CD4-positive, alpha-beta memory T cell (primary cell): ENCODE measurements around the gene DKKL1. TPM values are rescaled to one million over a fixed set of nuclear protein-coding genes. Genes with fewer than 3 reads are reported as not detected.
"Not testable (repeated sequence)": the region's sequence is repeated elsewhere in the genome, so short reads cannot be mapped to it uniquely, and the experiment has no call there.

ENCODE experiments used
- CTCF ChIA-PET: fragments of 350-600 bp; sonication (Branson Sonifier 250); formaldehyde crosslinking; loops from one replicate; lab custom pipeline; 2021; ENCODE audit warnings: inconsistent platforms; ENCODE audit not compliant: partially characterized antibody; lab: Charles Lee
- POLR2A ChIA-PET: fragments of 350-600 bp; sonication (Branson Sonifier 250); formaldehyde crosslinking; loops from one replicate; lab custom pipeline; 2021; ENCODE audit not compliant: partially characterized antibody; lab: Charles Lee
- DNase-seq, 5 donors: peaks; one replicate each; pipeline versions ENCODE4 v3.0.0 to v3.0.0-alpha.2; 2020 to 2022; ENCODE audit warnings: mixed read lengths in 1 of 5
- H3K27ac ChIP-seq: one replicate; pipeline ENCODE4 v1.7.0; 2013; ENCODE audit warnings: low read depth, low read length
- H3K27me3 ChIP-seq: 2 replicates; pipeline ENCODE4 v1.7.0; 2013; ENCODE audit warnings: mild to moderate bottlenecking, low read length, moderate library complexity; ENCODE audit not compliant: insufficient read depth
- H3K36me3 ChIP-seq: 2 replicates; pipeline ENCODE4 v1.7.0; 2013; ENCODE audit warnings: mild to moderate bottlenecking, low read length, moderate library complexity; ENCODE audit not compliant: insufficient read depth
- H3K4me1 ChIP-seq: 2 replicates; pipeline ENCODE4 v1.7.0; 2013; ENCODE audit warnings: mild to moderate bottlenecking, low read length, moderate library complexity; ENCODE audit not compliant: insufficient read depth
- H3K4me3 ChIP-seq, 2 donors: one replicate each; pipeline ENCODE4 v1.7.0; 2013; ENCODE audit warnings: low read length in 2 of 2, mild to moderate bottlenecking in 1 of 2
- H3K9me3 ChIP-seq, 2 donors: one replicate each; pipeline ENCODE4 v1.7.0; 2013; ENCODE audit warnings: low read length in 2 of 2, control low read depth in 1 of 2; ENCODE audit not compliant: control insufficient read depth in 1 of 2
- H3K27ac Mint-ChIP-seq, 7 donors: one replicate each; pipeline ENCODE4 v1.8.0; 2020 to 2021; ENCODE audit warnings: mixed read lengths in 7 of 7, mild to moderate bottlenecking in 6 of 7, inconsistent platforms in 3 of 7, moderate library complexity in 3 of 7
- H3K27me3 Mint-ChIP-seq, 2 donors: one replicate each; pipeline ENCODE4 v1.8.0; 2020 to 2021; ENCODE audit warnings: mixed read lengths in 2 of 2
- H3K36me3 Mint-ChIP-seq, 2 donors: one replicate each; pipeline ENCODE4 v1.8.0; 2020 to 2021; ENCODE audit warnings: mixed read lengths in 2 of 2, inconsistent platforms in 1 of 2, mild to moderate bottlenecking in 1 of 2
- H3K4me1 Mint-ChIP-seq, 4 donors: one replicate each; pipeline ENCODE4 v1.8.0; 2020 to 2021; ENCODE audit warnings: mixed read lengths in 4 of 4, mild to moderate bottlenecking in 1 of 4
- H3K4me3 Mint-ChIP-seq, 8 donors: one replicate each; pipeline ENCODE4 v1.8.0; 2020 to 2021; ENCODE audit warnings: mixed read lengths in 8 of 8, mild to moderate bottlenecking in 7 of 8, moderate library complexity in 6 of 8, inconsistent platforms in 3 of 8
- H3K9me3 Mint-ChIP-seq, 8 donors: one replicate each; pipeline ENCODE4 v1.8.0; 2020 to 2021; ENCODE audit warnings: mixed read lengths in 8 of 8, mild to moderate bottlenecking in 5 of 8, inconsistent platforms in 3 of 8, moderate library complexity in 1 of 8
- intact Hi-C: fragments of 100-400 bp; cut with micrococcal nuclease; formaldehyde crosslinking; loops from one replicate; pipeline ENCODE4 v1.15.1; 2023
- polyA plus RNA-seq, 2 donors: library from polyadenylated mRNA; unstranded; fragments of 300-500 nt; fragmentation: Illumina TruSeq; gene quantifications; one replicate each; pipeline ENCODE4 v1.2.3, GENCODE V29; 2021
- total RNA-seq, 2 experiments: library from RNA; stranded (reverse); gene quantifications; one replicate each; pipeline ENCODE4 v1.2.3, GENCODE V29; 2021

Gene DKKL1
- total and polyA plus RNA-seq, 4 experiments from 2014 or later: not detected

GRCh38 chr19:49371184-49371583, 7.5 kb downstream of the DKKL1 start:
- H3K36me3 Mint-ChIP-seq: no peaks in the 10 kb centered on the region
- no peak overlapping the region for H3K27ac ChIP-seq
- intact Hi-C loops: no loop called here
- no peak overlapping the region for H3K27ac Mint-ChIP-seq
- H3K9me3 Mint-ChIP-seq: peaks cover 0 to 12% (median 6%) of the 10 kb centered on the region in 8 donors
- ChIA-PET CTCF (no interaction called here), POLR2A (no interaction called here)
- peaks cover 0 to 6% of the 10 kb centered on the region in 2 donors for H3K9me3 ChIP-seq
- no peak overlapping the region for H3K4me3 ChIP-seq
- H3K4me3 Mint-ChIP-seq: no peak overlapping the region
- no peaks in the 10 kb centered on the region for H3K27me3 ChIP-seq
- no peaks in the 10 kb centered on the region for H3K36me3 ChIP-seq
- no peaks in the 10 kb centered on the region for H3K4me1 ChIP-seq
- peaks cover 5 to 6% of the 10 kb centered on the region in 2 donors for H3K27me3 Mint-ChIP-seq
- no peaks in the 10 kb centered on the region for H3K4me1 Mint-ChIP-seq
- no peak for DNase-seq

GRCh38 chr19:49373174-49373573, 9.5 kb downstream of the DKKL1 start:
- H3K4me1 ChIP-seq, H3K27me3 Mint-ChIP-seq, POLR2A ChIA-PET, H3K27ac ChIP-seq, H3K4me3 ChIP-seq, H3K4me3 Mint-ChIP-seq, H3K27ac Mint-ChIP-seq, H3K36me3 Mint-ChIP-seq, H3K9me3 ChIP-seq, intact Hi-C loops, DNase-seq, H3K36me3 ChIP-seq, H3K4me1 Mint-ChIP-seq, H3K27me3 ChIP-seq: not testable (repeated sequence)
- H3K9me3 Mint-ChIP-seq: peaks cover 0 to 12% (median 6%) of the 10 kb centered on the region in 8 donors
- CTCF ChIA-PET: interaction anchor here (1.1 kb wide), 1 partner anchor 276 kb away, joined by 3 read pairs; no protein-coding TSS in a partner anchor

GRCh38 chr19:49374665-49375434, 11.2 kb downstream of the DKKL1 start:
- peaks cover 0 to 2% (median 0%) of the 10 kb centered on the region in 8 donors for H3K9me3 Mint-ChIP-seq
- POLR2A ChIA-PET: no interaction called here

GRCh38 chr19:49378512-49378911, 14.8 kb downstream of the DKKL1 start:
- peaks cover 0 to 11% (median 8%) of the 10 kb centered on the region in 8 donors for H3K9me3 Mint-ChIP-seq
- H3K27ac ChIP-seq: no peak overlapping the region
- DNase-seq: no peak
- ChIA-PET POLR2A (no interaction called here), CTCF (interaction anchor here (1.0 kb wide), 1 partner anchor 45 kb away, joined by 4 read pairs; no protein-coding TSS in a partner anchor)
- no peaks in the 10 kb centered on the region for H3K36me3 ChIP-seq
- peaks cover 4 to 6% of the 10 kb centered on the region in 2 donors for H3K27me3 Mint-ChIP-seq
- intact Hi-C loops: no loop called here
- H3K4me3 Mint-ChIP-seq: no peak overlapping the region
- H3K4me3 ChIP-seq: no peak overlapping the region
- H3K27ac Mint-ChIP-seq: no peak overlapping the region
- peaks cover 0 to under 1% of the 10 kb centered on the region in 2 donors for H3K36me3 Mint-ChIP-seq
- H3K4me1 ChIP-seq: no peaks in the 10 kb centered on the region
- peaks cover 0 to 4% of the 10 kb centered on the region in 2 donors for H3K9me3 ChIP-seq
- no peaks in the 10 kb centered on the region for H3K27me3 ChIP-seq
- H3K4me1 Mint-ChIP-seq: no peaks in the 10 kb centered on the region

More at GRCh38 chr19:49374665-49375434, 11.2 kb downstream of the DKKL1 start:
- no peaks in the 10 kb centered on the region for H3K27me3 ChIP-seq
- H3K36me3 ChIP-seq: no peaks in the 10 kb centered on the region
- H3K27ac ChIP-seq: no peak overlapping the region
- Mint-ChIP-seq H3K4me1 (no peaks in the 10 kb centered on the region), H3K27me3 (peaks cover 4 to 10% of the 10 kb centered on the region in 2 donors), H3K27ac (peak overlapping the region in 1 of 7 donors; percentile 63), H3K4me3 (no peak overlapping the region), H3K36me3 (no peaks in the 10 kb centered on the region)
- DNase-seq: no peak
- peaks cover 0 to under 1% of the 10 kb centered on the region in 2 donors for H3K9me3 ChIP-seq
- H3K4me3 ChIP-seq: no peak overlapping the region
- CTCF ChIA-PET: interaction anchor here (0.6 to 1.9 kb wide), 3 partner anchors 9 to 172 kb away, joined by 3 to 5 read pairs (median 3); no protein-coding TSS in a partner anchor
- intact Hi-C loops: no loop called here
- H3K4me1 ChIP-seq: no peaks in the 10 kb centered on the region

- DNase-seq: no peak
- peaks cover 0 to 1% of the 10 kb centered on the region in 2 donors for H3K36me3 Mint-ChIP-seq
- peaks cover 0 to 11% (median 8%) of the 10 kb centered on the region in 8 donors for H3K9me3 Mint-ChIP-seq
- no peak overlapping the region for H3K4me3 Mint-ChIP-seq
- H3K27me3 ChIP-seq: no peaks in the 10 kb centered on the region
- ChIA-PET POLR2A (no interaction called here), CTCF (interaction anchor here (1.8 kb wide), 1 partner anchor 90 kb away, joined by 6 read pairs; no protein-coding TSS in a partner anchor)
- H3K27ac Mint-ChIP-seq: no peak overlapping the region
- no peak overlapping the region for H3K27ac ChIP-seq
- no peak overlapping the region for H3K4me3 ChIP-seq
- H3K36me3 ChIP-seq: no peaks in the 10 kb centered on the region
- H3K4me1 Mint-ChIP-seq: no peaks in the 10 kb centered on the region
- H3K27me3 Mint-ChIP-seq: peaks cover 6 to 7% of the 10 kb centered on the region in 2 donors
- H3K4me1 ChIP-seq: no peaks in the 10 kb centered on the region
- intact Hi-C loops: no loop called here
- peaks cover 0 to 4% of the 10 kb centered on the region in 2 donors for H3K9me3 ChIP-seq
These were observed 16.7 kb downstream of the DKKL1 start for GRCh38 chr19:49380391-49380790.

GRCh38 chr19:49382639-49383038, 19.0 kb downstream of the DKKL1 start:
- CTCF ChIA-PET: interaction anchor here (0.6 kb wide), 1 partner anchor 88 kb away, joined by 3 read pairs; no protein-coding TSS in a partner anchor
- H3K36me3 ChIP-seq: no peaks in the 10 kb centered on the region
- POLR2A ChIA-PET: interaction anchor here (1.0 kb wide), 1 partner anchor 47 kb away, joined by 3 read pairs; the partner anchor contains the start of gene CD37
- intact Hi-C loops: no loop called here
- DNase-seq: no peak
- H3K27me3 ChIP-seq: no peaks in the 10 kb centered on the region
- peaks cover 0 to 4% of the 10 kb centered on the region in 2 donors for H3K9me3 ChIP-seq
- Mint-ChIP-seq H3K27ac (no peak overlapping the region), H3K4me1 (peaks cover 0 to 5% (median 0%) of the 10 kb centered on the region in 4 donors), H3K4me3 (peak overlapping the region in 1 of 8 donors; percentile 17), H3K36me3 (peaks cover 0 to 1% of the 10 kb centered on the region in 2 donors), H3K27me3 (peaks cover 2 to 5% of the 10 kb centered on the region in 2 donors), H3K9me3 (peaks cover 0 to 11% (median 8%) of the 10 kb centered on the region in 8 donors)
- peaks cover 3% of the 10 kb centered on the region for H3K4me1 ChIP-seq
- H3K27ac ChIP-seq: no peak overlapping the region
- no peak overlapping the region for H3K4me3 ChIP-seq

GRCh38 chr19:49383599-49383998, 19.9 kb downstream of the DKKL1 start:
- no peak overlapping the region for H3K4me3 Mint-ChIP-seq
- intact Hi-C loops: no loop called here
- Histone ChIP-seq H3K36me3 (no peaks in the 10 kb centered on the region), H3K9me3 (peaks cover 0 to 4% of the 10 kb centered on the region in 2 donors), H3K4me1 (peaks cover 11% of the 10 kb centered on the region), H3K27me3 (no peaks in the 10 kb centered on the region), H3K27ac (no peak overlapping the region), H3K4me3 (no peak overlapping the region)
- DNase-seq: no peak
- peaks cover 0 to 1% of the 10 kb centered on the region in 2 donors for H3K36me3 Mint-ChIP-seq
- POLR2A ChIA-PET: interaction anchor here (1.0 kb wide), 1 partner anchor 48 kb away, joined by 3 read pairs; the partner anchor contains the start of gene CD37
- CTCF ChIA-PET: interaction anchor here (0.8 to 1.1 kb wide), 2 partner anchors 8 to 90 kb away, joined by 3 read pairs; no protein-coding TSS in a partner anchor
- peaks cover 0 to 5% of the 10 kb centered on the region in 2 donors for H3K27me3 Mint-ChIP-seq
- peaks cover 0 to 11% (median 8%) of the 10 kb centered on the region in 8 donors for H3K9me3 Mint-ChIP-seq
- H3K4me1 Mint-ChIP-seq: peaks cover 0 to 11% (median under 1%) of the 10 kb centered on the region in 4 donors
- no peak overlapping the region for H3K27ac Mint-ChIP-seq
